HFFc6 (cell line): Measurements from ENCODE around the gene SYNGR1. TPM values are rescaled to one million over a fixed set of nuclear protein-coding genes. Genes with fewer than 3 reads are reported as not detected.

Experiments used
- DNase-seq: peaks from one replicate; pipeline ENCODE4 v3.0.0-alpha.2; 2018
- H3K27ac Mint-ChIP-seq: 2 replicates; pipeline ENCODE4 v1.8.0; 2020; ENCODE audit warnings: mild to moderate bottlenecking, mixed read lengths
- H3K27me3 Mint-ChIP-seq: 2 replicates; pipeline ENCODE4 v1.8.0; 2021; ENCODE audit warnings: mild to moderate bottlenecking, moderate library complexity, mixed read lengths; ENCODE audit not compliant: insufficient read depth
- H3K36me3 Mint-ChIP-seq: 2 replicates; pipeline ENCODE4 v1.8.0; 2021; ENCODE audit warnings: low read depth, mixed read lengths
- H3K4me1 Mint-ChIP-seq: 2 replicates; pipeline ENCODE4 v1.8.0; 2020; ENCODE audit warnings: low read depth, mixed read lengths
- H3K4me3 Mint-ChIP-seq: 2 replicates; pipeline ENCODE4 v1.8.0; 2020; ENCODE audit warnings: mild to moderate bottlenecking, moderate library complexity, mixed read lengths
- H3K9me3 Mint-ChIP-seq: 2 replicates; pipeline ENCODE4 v1.8.0; 2020; ENCODE audit warnings: mild to moderate bottlenecking, mixed read lengths
- CTCF ChIP-seq: fragments of 200-600 bp; sonication (generic); IDR thresholded peaks from 2 replicates; pipeline ENCODE4 v1.5.0; 2021; ENCODE audit warnings: antibody characterized with exemption, mild to moderate bottlenecking
- total RNA-seq, 6 experiments: library from RNA; stranded (reverse); fragmentation: NEBNext Ultra II Directional; extraction: Animal tissue kit (Norgen Biotek cat#: 25700); gene quantifications; 2 replicates in 1 of 6; 3 replicates in 5 of 6; pipeline ENCODE4 v1.2.3, GENCODE V29; 2021

SYNGR1 gene
- total RNA-seq, 6 experiments from 2014 or later = 16.0 to 20.2 (median 18.5) TPM

- peaks cover 18% of the 10 kb centered on the region for H3K4me1 Mint-ChIP-seq
- no peaks in the 10 kb centered on the region for H3K36me3 Mint-ChIP-seq
- H3K27ac Mint-ChIP-seq = no peak overlapping the region
- DNase-seq = no peak
- no peak overlapping the region for H3K4me3 Mint-ChIP-seq
- H3K27me3 Mint-ChIP-seq = no peaks in the 10 kb centered on the region
- no peak for TF ChIP-seq CTCF
- H3K9me3 Mint-ChIP-seq = no peaks in the 10 kb centered on the region
These were observed 83.9 kb downstream of the SYNGR1 start for GRCh38 chr22:39433476-39434242.

GRCh38 chr22:39434243-39434653 is 84.5 kb downstream of the SYNGR1 start:
- no peaks in the 10 kb centered on the region for H3K36me3 Mint-ChIP-seq
- TF ChIP-seq CTCF = no peak
- no peaks in the 10 kb centered on the region for H3K9me3 Mint-ChIP-seq
- peaks cover 4% of the 10 kb centered on the region for H3K27me3 Mint-ChIP-seq
- H3K4me3 Mint-ChIP-seq = no peak overlapping the region
- H3K4me1 Mint-ChIP-seq = peaks cover 23% of the 10 kb centered on the region
- no peak for DNase-seq
- no peak overlapping the region for H3K27ac Mint-ChIP-seq

GRCh38 chr22:39434721-39435120 is 84.9 kb downstream of the SYNGR1 start:
- peaks cover 26% of the 10 kb centered on the region for H3K4me1 Mint-ChIP-seq

More at GRCh38 chr22:39434721-39435120, 84.9 kb downstream of the SYNGR1 start:
- DNase-seq = no peak
- Mint-ChIP-seq H3K9me3 (no peaks in the 10 kb centered on the region), H3K27ac (no peak overlapping the region), H3K4me3 (no peak overlapping the region), H3K27me3 (peaks cover 5% of the 10 kb centered on the region), H3K36me3 (no peaks in the 10 kb centered on the region)
- TF ChIP-seq CTCF = no peak

Other genes starting within 250 kb of the SYNGR1 start
- 1 to 10 TPM; 6.2 to 7.2 (median 6.8) TPM for gene CBX7, start 197.3 kb upstream of the SYNGR1 start, total RNA-seq
- gene PDGFB, start 105.0 kb upstream of the SYNGR1 start, total RNA-seq = not detected
- gene RPL3, start 30.4 kb upstream of the SYNGR1 start, total RNA-seq = 1,000 to 10,000 TPM; 1,444 to 1,605 (median 1,488) TPM
- 10 to 100 TPM; 16.0 to 21.2 (median 17.8) TPM for gene TAB1, start 49.8 kb downstream of the SYNGR1 start, total RNA-seq
- not detected for gene MGAT3, start 107.0 kb downstream of the SYNGR1 start, total RNA-seq
- 10 to 100 TPM; 26.4 to 32.8 (median 28.7) TPM for gene MIEF1, start 152.3 kb downstream of the SYNGR1 start, total RNA-seq
- 100 to 1,000 TPM; 227 to 271 (median 249) TPM for gene ATF4, start 170.6 kb downstream of the SYNGR1 start, total RNA-seq
- gene RPS19BP1, start 182.8 kb downstream of the SYNGR1 start, total RNA-seq = 10 to 100 TPM; 60.5 to 85.5 (median 75.9) TPM
- not detected for gene CACNA1I, start 220.8 kb downstream of the SYNGR1 start, total RNA-seq